ENCODE measurements around the gene ABCA6.

Gene ABCA6

DNA sequence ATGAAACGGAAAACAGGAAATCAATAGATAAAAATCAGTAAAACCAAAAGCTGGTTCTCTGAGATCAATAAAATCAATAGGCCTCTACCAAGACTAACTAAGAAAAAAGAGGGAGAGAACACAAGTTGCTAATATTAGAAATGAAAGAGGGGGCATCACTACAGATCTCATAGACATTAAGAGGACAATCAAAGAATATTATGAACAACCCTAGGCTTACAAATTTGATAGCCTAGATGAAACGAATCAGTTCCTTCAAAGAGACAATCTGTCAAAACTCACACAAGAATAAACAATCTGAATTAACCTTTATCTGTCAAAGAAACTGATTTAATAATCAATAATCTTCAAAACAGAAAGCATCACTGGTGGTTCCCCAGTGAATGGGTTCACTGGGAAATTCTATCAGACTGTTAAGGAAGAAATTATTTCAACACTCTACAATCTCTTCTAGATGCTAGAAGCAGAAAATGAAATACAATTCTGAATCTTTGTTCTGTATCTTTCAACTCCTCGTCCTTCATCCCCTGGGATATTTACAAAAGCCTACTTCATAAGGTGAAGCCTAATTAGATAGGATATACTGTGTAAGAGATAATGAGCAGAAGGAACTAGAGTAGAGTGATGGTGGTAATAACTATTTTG is 85.4 kb downstream of the ABCA6 start:
- Histone ChIP-seq H3K27ac (ENCODE audit: low read depth, low read length) (no peak overlapping the region), H3K4me3 (ENCODE audit: low read depth in 1 of 2, low read length in 2 of 2) (no peak overlapping the region), H3K9ac (ENCODE audit: low read length) (no peak overlapping the region), H3K27me3 (ENCODE audit: control insufficient read depth in 1 of 2, insufficient read depth in 2 of 2, low read length in 2 of 2) (no peaks in the 10 kb centered on the region), H3K9me3 (ENCODE audit: low read length) (no peaks in the 10 kb centered on the region), H3K36me3 (ENCODE audit: insufficient read depth, low read length) (no peaks in the 10 kb centered on the region), H3K4me1 (ENCODE audit: insufficient read depth, low read length) (no peaks in the 10 kb centered on the region)

DNA sequence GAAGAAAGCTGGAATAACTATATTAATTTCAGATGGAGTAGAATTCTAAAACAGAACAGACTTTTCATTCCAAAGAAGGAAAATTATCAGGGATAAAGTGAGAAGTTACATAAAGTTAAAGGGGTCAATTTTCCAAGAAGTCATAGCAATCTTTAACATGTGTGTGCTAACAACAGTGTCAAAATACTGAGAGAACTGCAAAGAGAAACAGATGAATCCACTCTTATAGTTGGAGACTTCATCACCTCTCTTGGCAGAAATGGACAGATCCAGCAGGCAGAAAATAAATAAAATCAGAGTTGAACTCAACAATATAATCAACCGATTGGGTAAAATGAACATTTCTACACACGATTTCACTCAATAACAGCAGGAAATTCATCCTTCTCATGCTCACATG is 86.4 kb downstream of the ABCA6 start:
- H3K9ac ChIP-seq (ENCODE audit: low read length): no peak overlapping the region
- no peak overlapping the region for H3K4me3 ChIP-seq (ENCODE audit: low read depth in 1 of 2, low read length in 2 of 2)
- no peaks in the 10 kb centered on the region for H3K9me3 ChIP-seq (ENCODE audit: low read length)
- no peaks in the 10 kb centered on the region for H3K36me3 ChIP-seq (ENCODE audit: insufficient read depth, low read length)
- H3K4me1 ChIP-seq (ENCODE audit: insufficient read depth, low read length): no peaks in the 10 kb centered on the region
- no peaks in the 10 kb centered on the region for H3K27me3 ChIP-seq (ENCODE audit: control insufficient read depth in 1 of 2, insufficient read depth in 2 of 2, low read length in 2 of 2)
- H3K27ac ChIP-seq (ENCODE audit: low read depth, low read length): no peak overlapping the region

DNA sequence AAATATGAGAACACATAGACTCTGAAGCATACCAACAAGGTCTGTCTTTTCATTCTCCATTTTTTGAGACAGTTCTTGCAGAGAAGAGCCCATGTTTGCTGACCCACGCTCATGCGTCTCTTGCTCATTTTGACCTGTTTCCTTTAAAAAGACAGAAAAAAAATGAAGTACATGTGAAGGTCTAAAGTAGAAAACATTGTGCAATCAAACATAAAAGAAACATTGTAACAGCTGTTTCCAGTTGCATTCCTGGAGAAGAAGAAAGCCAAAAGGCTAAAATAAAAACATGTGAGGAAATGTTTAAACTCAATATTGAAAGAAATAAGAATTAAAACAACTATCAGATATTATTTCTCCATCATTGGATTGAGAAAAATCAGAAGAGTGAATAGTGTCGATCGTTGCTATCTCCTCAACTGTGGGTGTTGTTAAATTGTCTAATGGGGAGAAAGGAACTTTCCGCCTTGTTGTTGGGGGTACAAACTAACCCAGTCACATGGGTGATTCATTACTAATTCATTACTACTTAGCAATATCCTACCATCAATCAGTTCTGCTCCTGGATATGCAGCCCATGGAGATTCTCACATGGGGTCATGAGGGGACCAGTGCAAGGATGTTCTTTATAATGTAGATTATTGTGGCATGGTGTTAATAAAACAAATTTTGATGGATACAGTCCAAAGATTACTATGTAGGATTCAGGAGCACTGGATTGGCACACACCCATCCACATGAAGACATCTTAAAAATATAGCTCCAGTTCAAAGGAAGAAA is 90.5 kb downstream of the ABCA6 start:
- H3K9ac ChIP-seq (ENCODE audit: low read length): no peak overlapping the region
- no peaks in the 10 kb centered on the region for H3K9me3 ChIP-seq (ENCODE audit: low read length)
- no peak overlapping the region for H3K27ac ChIP-seq (ENCODE audit: low read depth, low read length)
- no peaks in the 10 kb centered on the region for H3K4me1 ChIP-seq (ENCODE audit: insufficient read depth, low read length)
- no peaks in the 10 kb centered on the region for H3K36me3 ChIP-seq (ENCODE audit: insufficient read depth, low read length)
- no peaks in the 10 kb centered on the region for H3K27me3 ChIP-seq (ENCODE audit: control insufficient read depth in 1 of 2, insufficient read depth in 2 of 2, low read length in 2 of 2)
- no peak overlapping the region for H3K4me3 ChIP-seq (ENCODE audit: low read depth in 1 of 2, low read length in 2 of 2)

DNA sequence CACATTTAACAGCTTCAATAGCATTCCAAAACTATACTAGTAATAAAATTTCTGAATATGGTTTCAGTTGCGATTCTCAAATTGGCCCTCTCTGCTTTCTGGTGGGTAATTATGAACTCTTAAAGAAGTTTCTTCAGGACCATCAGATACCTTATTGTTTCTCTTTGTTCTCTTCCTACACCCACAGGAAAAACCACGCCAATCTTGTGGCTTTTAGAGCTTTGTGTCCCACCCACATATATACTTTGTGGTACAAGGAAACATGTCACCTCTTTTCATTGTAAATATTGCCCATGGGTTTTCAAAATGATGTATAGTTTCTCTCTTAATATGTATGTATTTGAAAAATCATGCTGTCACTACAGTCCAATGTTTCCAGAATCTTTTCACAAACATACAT is 93.1 kb downstream of the ABCA6 start:
- Histone ChIP-seq H3K27me3 (ENCODE audit: control insufficient read depth in 1 of 2, insufficient read depth in 2 of 2, low read length in 2 of 2) (no peaks in the 10 kb centered on the region), H3K9ac (ENCODE audit: low read length) (no peak overlapping the region), H3K27ac (ENCODE audit: low read depth, low read length) (no peak overlapping the region)

DNA sequence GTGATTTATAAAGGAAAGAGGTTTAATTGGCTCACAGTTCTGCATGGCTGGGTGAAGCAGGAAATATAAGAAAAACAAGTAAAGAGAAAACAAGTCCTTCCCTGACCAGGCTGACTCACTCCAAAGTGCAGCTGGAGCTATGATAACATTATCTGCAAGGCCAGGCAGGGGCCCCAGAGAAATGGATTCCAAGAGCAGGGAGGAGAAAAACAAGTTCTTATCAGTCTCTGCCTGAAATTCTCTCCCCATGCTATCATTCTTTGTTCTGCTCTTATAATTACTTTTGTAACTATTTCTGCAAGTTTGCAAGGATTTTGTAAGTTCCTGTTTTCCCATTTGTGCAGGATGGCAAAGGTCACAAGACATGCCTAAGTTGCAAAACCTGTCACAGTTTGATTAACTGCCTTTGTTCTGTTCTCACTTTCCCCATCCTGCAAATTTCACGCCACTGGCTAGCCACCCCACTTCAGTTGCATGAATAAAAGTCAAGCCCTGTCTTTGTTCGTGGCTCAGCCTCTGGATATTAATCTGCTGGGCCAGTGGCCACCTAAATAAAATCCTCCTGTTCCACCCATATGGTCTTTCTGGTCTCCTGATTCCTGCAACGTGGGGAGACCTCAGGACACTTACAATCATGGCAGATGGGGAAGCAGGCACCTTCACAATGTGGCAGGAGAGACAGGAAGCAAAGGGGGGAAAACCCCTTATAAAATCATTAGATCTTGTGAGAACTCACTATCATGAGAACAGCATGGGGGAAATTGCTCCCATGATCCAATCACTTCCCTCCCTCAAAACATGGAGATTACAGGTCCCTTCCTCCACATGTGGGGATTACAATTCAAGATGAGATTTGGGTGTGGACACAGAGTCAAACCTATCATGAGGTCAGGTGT is 94.1 kb downstream of the ABCA6 start:
- Histone ChIP-seq H3K4me3 (ENCODE audit: low read depth in 1 of 2, low read length in 2 of 2) (no peak overlapping the region), H3K9ac (ENCODE audit: low read length) (no peak overlapping the region), H3K9me3 (ENCODE audit: low read length) (no peaks in the 10 kb centered on the region), H3K36me3 (ENCODE audit: insufficient read depth, low read length) (peaks cover 4% of the 10 kb centered on the region), H3K27me3 (ENCODE audit: control insufficient read depth in 1 of 2, insufficient read depth in 2 of 2, low read length in 2 of 2) (no peaks in the 10 kb centered on the region), H3K4me1 (ENCODE audit: insufficient read depth, low read length) (no peaks in the 10 kb centered on the region), H3K27ac (ENCODE audit: low read depth, low read length) (no peak overlapping the region)

More for the DNA sequence above, 93.1 kb downstream of the ABCA6 start:
- Histone ChIP-seq H3K4me3 (ENCODE audit: low read depth in 1 of 2, low read length in 2 of 2) (no peak overlapping the region), H3K4me1 (ENCODE audit: insufficient read depth, low read length) (no peaks in the 10 kb centered on the region), H3K9me3 (ENCODE audit: low read length) (no peaks in the 10 kb centered on the region), H3K36me3 (ENCODE audit: insufficient read depth, low read length) (no peaks in the 10 kb centered on the region)

DNA sequence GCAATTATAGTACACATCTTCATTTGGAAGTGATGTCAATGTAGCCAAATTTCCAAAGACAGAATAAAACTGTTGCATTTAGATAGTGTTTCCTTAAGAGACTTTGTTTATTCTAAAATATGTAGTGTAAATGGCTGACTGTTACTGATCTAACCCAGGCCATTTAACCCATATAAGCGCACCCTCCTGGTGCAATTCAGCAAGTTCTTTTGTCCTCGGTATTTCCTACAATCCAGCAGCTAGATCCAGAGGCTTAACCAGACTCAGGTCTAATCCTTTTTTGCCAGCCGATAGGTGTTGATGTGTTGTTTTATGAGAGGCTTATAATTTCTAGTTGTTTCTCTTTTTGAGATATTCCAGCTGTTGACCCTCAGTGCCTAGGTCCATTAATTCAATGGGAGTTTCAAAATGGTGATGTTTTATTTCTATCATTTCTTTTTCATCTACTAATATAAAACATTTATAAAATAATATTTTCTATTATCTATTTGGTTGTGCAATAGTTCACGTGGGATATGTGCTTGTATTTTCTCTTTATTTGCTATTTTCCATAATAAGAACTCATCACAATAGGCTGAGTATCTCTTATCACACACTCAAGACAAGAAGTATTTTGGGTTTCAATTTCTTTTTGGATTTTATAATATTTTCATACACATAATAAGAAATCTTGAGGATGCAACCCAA is 95.4 kb downstream of the ABCA6 start:
- Histone ChIP-seq H3K9me3 (ENCODE audit: low read length) (no peaks in the 10 kb centered on the region), H3K27ac (ENCODE audit: low read depth, low read length) (no peak overlapping the region), H3K4me3 (ENCODE audit: low read depth in 1 of 2, low read length in 2 of 2) (no peak overlapping the region), H3K9ac (ENCODE audit: low read length) (no peak overlapping the region), H3K4me1 (ENCODE audit: insufficient read depth, low read length) (no peaks in the 10 kb centered on the region), H3K36me3 (ENCODE audit: insufficient read depth, low read length) (peaks cover 4% of the 10 kb centered on the region), H3K27me3 (ENCODE audit: control insufficient read depth in 1 of 2, insufficient read depth in 2 of 2, low read length in 2 of 2) (no peaks in the 10 kb centered on the region)

DNA sequence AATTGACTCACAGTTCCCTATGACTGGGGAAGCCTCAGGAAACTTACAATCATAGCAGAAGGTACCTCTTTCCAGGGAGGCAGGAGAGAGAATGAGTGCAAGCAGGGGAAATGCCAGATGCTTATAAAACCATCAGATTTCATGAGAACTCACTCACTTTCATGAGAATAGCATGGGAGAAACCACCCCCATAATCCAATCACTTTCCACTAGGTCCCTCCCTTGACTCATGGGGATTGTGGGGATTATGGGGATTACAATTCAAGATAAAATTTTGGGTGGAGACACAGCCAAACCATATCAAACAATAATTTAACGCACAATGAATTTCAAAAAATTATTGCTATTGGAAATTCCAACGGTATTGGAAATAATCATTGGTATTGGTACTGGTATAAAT is 96.0 kb downstream of the ABCA6 start:
- Histone ChIP-seq H3K27ac (ENCODE audit: low read depth, low read length) (no peak overlapping the region), H3K9me3 (ENCODE audit: low read length) (no peaks in the 10 kb centered on the region), H3K36me3 (ENCODE audit: insufficient read depth, low read length) (peaks cover 4% of the 10 kb centered on the region)

DNA sequence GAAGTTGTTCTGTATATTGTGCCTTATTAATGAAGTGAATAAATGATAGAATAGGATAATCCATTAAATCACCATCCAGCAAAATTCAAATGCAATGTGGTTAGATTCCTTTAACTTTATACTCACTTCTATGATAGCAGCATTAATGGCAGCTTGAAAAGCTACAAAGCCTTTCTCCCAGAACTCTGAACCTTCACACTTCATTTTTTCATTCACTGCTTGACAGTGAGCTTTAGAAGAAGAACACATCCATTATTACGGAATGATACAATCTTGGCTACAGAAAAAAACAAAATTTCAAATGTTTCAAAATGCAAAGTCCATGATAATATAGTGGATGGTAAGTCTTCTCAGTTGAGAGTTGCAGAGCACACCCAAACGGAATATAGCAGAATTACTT is 97.3 kb downstream of the ABCA6 start:
- no peaks in the 10 kb centered on the region for H3K4me1 ChIP-seq (ENCODE audit: insufficient read depth, low read length)
- no peaks in the 10 kb centered on the region for H3K27me3 ChIP-seq (ENCODE audit: control insufficient read depth in 1 of 2, insufficient read depth in 2 of 2, low read length in 2 of 2)
- H3K9me3 ChIP-seq (ENCODE audit: low read length): no peaks in the 10 kb centered on the region
- no peak overlapping the region for H3K4me3 ChIP-seq (ENCODE audit: low read depth in 1 of 2, low read length in 2 of 2)
- H3K36me3 ChIP-seq (ENCODE audit: insufficient read depth, low read length): peaks cover 4% of the 10 kb centered on the region
- no peak overlapping the region for H3K27ac ChIP-seq (ENCODE audit: low read depth, low read length)
- no peak overlapping the region for H3K9ac ChIP-seq (ENCODE audit: low read length)

More for the DNA sequence above, 96.0 kb downstream of the ABCA6 start:
- Histone ChIP-seq H3K9ac (ENCODE audit: low read length) (no peak overlapping the region), H3K4me3 (ENCODE audit: low read depth in 1 of 2, low read length in 2 of 2) (no peak overlapping the region), H3K27me3 (ENCODE audit: control insufficient read depth in 1 of 2, insufficient read depth in 2 of 2, low read length in 2 of 2) (no peaks in the 10 kb centered on the region), H3K4me1 (ENCODE audit: insufficient read depth, low read length) (no peaks in the 10 kb centered on the region)

DNA sequence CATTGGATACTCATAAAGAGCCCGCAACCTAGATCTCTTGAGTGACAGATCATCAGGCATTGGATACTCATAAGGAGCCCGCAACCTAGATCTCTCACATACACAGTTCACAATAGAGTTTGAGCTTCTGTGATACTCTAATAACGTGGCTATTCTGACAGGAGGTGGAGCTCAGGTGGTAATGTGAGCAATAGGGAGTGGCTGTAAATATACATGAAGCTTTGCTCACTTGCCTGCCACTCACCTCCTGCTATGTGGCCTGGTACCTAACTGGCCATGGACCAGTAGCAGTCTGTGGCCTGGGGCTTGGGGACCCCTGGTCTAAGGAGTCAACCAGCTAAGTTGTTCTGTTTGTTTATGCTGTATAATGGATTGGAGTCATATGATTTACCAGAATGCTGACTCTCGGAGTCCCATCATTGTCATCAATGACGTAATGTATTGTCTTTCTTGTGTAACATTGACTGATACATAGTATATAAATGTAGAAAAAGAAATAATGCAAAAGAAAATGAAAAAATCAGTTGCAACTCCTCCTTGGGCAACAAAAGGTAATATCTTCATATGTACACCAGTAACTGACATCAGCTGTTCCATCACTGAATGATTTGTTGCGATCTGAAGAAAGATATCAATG is 98.5 kb downstream of the ABCA6 start:
- H3K4me1 ChIP-seq (ENCODE audit: insufficient read depth, low read length): no peaks in the 10 kb centered on the region
- no peaks in the 10 kb centered on the region for H3K9me3 ChIP-seq (ENCODE audit: low read length)
- no peak overlapping the region for H3K4me3 ChIP-seq (ENCODE audit: low read depth in 1 of 2, low read length in 2 of 2)
- H3K27me3 ChIP-seq (ENCODE audit: control insufficient read depth in 1 of 2, insufficient read depth in 2 of 2, low read length in 2 of 2): no peaks in the 10 kb centered on the region
- peaks cover 4% of the 10 kb centered on the region for H3K36me3 ChIP-seq (ENCODE audit: insufficient read depth, low read length)
- no peak overlapping the region for H3K9ac ChIP-seq (ENCODE audit: low read length)
- H3K27ac ChIP-seq (ENCODE audit: low read depth, low read length): no peak overlapping the region

DNA sequence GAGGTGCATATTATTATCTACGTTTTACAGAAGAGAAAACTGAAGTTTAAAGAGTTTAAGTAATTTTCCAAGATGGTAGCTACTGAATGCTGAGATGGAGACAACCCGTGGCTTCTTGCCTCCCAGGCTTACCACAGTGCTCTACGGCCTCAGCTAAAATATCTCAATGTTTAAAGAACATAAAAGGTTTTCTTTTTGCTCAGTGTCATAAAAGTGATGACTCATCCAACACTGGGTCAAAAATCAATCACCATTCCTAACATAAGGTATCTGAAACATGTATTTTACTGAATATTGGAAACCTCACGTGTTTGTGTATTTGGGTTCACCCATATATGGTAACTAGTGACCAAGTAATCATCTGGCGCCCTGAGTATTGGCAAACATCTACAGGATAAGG is 99.4 kb downstream of the ABCA6 start:
- H3K9ac ChIP-seq (ENCODE audit: low read length): no peak overlapping the region
- no peaks in the 10 kb centered on the region for H3K4me1 ChIP-seq (ENCODE audit: insufficient read depth, low read length)
- H3K27me3 ChIP-seq (ENCODE audit: control insufficient read depth in 1 of 2, insufficient read depth in 2 of 2, low read length in 2 of 2): no peaks in the 10 kb centered on the region
- H3K27ac ChIP-seq (ENCODE audit: low read depth, low read length): no peak overlapping the region
- no peaks in the 10 kb centered on the region for H3K9me3 ChIP-seq (ENCODE audit: low read length)
- H3K36me3 ChIP-seq (ENCODE audit: insufficient read depth, low read length): peaks cover 4% of the 10 kb centered on the region
- no peak overlapping the region for H3K4me3 ChIP-seq (ENCODE audit: low read depth in 1 of 2, low read length in 2 of 2)
